ENCODE data around the gene MEIOB.
"Not testable (repeated sequence)": the region's sequence is repeated elsewhere in the genome, so short reads cannot be mapped to it uniquely, and the experiment has no call there.

MEIOB gene

GRCh38 chr16:1871974-1872635 lies at the start of gene MEIOB:
TSS of gene MEIOB (minus strand) at chr16:1872164. CDS start at chr16:1868175, 3,989 bp downstream.
- peak in 10 of 56 donors; percentile 2 to 52 (median 16) for DNase-seq

- no peak for DNase-seq
Observed at GRCh38 chr16:1920727-1921171, 48.8 kb upstream of the MEIOB start.

- DNase-seq: not testable (repeated sequence)
Observed at GRCh38 chr16:1920122-1920521, 48.2 kb upstream of the MEIOB start.

- no peak for DNase-seq
Observed at GRCh38 chr16:1919327-1919998, 47.5 kb upstream of the MEIOB start.

- DNase-seq: no peak
Observed at GRCh38 chr16:1918351-1919326, 46.7 kb upstream of the MEIOB start, which contains the start of gene HS3ST6. TSS of gene HS3ST6 (minus strand) at chr16:1918415. CDS start at chr16:1918323, 92 bp downstream.

GRCh38 chr16:1917665-1918350 lies 45.8 kb upstream of the MEIOB start:
- no peak for DNase-seq

GRCh38 chr16:1917056-1917664 lies 45.2 kb upstream of the MEIOB start:
- DNase-seq: no peak

GRCh38 chr16:1916640-1916990 lies 44.7 kb upstream of the MEIOB start:
- no peak for DNase-seq

GRCh38 chr16:1915732-1916639 lies 44.0 kb upstream of the MEIOB start:
- no peak for DNase-seq

GRCh38 chr16:1914988-1915387 lies 43.0 kb upstream of the MEIOB start:
- no peak for DNase-seq

GRCh38 chr16:1914084-1914608 lies 42.2 kb upstream of the MEIOB start:
- DNase-seq: no peak

GRCh38 chr16:1913327-1914083 lies 41.5 kb upstream of the MEIOB start:
- no peak for DNase-seq

- no peak for DNase-seq
Observed at GRCh38 chr16:1912215-1912543, 40.2 kb upstream of the MEIOB start.

- DNase-seq: no peak
Observed at GRCh38 chr16:1911467-1912214, 39.7 kb upstream of the MEIOB start.

GRCh38 chr16:1909561-1910231 lies 37.7 kb upstream of the MEIOB start:
- no peak for DNase-seq

GRCh38 chr16:1908983-1909382 lies 37.0 kb upstream of the MEIOB start:
- no peak for DNase-seq

GRCh38 chr16:1908184-1908583 lies 36.2 kb upstream of the MEIOB start:
- DNase-seq: no peak

Measured in nucleus accumbens (tissue), 56 donors.